Measurements from ENCODE around the gene LATS2. TPM values are rescaled to one million over a fixed set of nuclear protein-coding genes. Genes with fewer than 3 reads are reported as not detected.

The LATS2 gene
- total RNA-seq, 1 experiment from 2014 or later: 7.3 TPM

GRCh38 chr13:21008026-21008425 lies 53.4 kb downstream of the LATS2 start:
- in situ Hi-C loops (cut with HindIII; ENCODE audit: low pct_unique_long_range_greater_than_20kb, low sequenced_read_pairs): no loop called here
- DNase-seq (ENCODE audit: low read depth): no peak

- in situ Hi-C loops (cut with HindIII; ENCODE audit: low pct_unique_long_range_greater_than_20kb, low sequenced_read_pairs): no loop called here
- no peak for DNase-seq (ENCODE audit: low read depth)
Measured at GRCh38 chr13:21006141-21007005, 55.0 kb downstream of the LATS2 start.

- in situ Hi-C loops (cut with HindIII; ENCODE audit: low pct_unique_long_range_greater_than_20kb, low sequenced_read_pairs): no loop called here
Measured at GRCh38 chr13:21005193-21005592, 56.2 kb downstream of the LATS2 start.

GRCh38 chr13:21001471-21001870 lies 59.9 kb downstream of the LATS2 start:
- in situ Hi-C loops (cut with HindIII; ENCODE audit: low pct_unique_long_range_greater_than_20kb, low sequenced_read_pairs): no loop called here
- no peak for DNase-seq (ENCODE audit: low read depth)

More at GRCh38 chr13:21005193-21005592, 56.2 kb downstream of the LATS2 start:
- DNase-seq (ENCODE audit: low read depth): no peak

- in situ Hi-C loops (cut with HindIII; ENCODE audit: low pct_unique_long_range_greater_than_20kb, low sequenced_read_pairs): no loop called here
- no peak for DNase-seq (ENCODE audit: low read depth)
Measured at GRCh38 chr13:21000647-21001046, 60.7 kb downstream of the LATS2 start.

- in situ Hi-C loops (cut with HindIII; ENCODE audit: low pct_unique_long_range_greater_than_20kb, low sequenced_read_pairs): no loop called here
- no peak for DNase-seq (ENCODE audit: low read depth)
Measured at GRCh38 chr13:20998649-20999415, 62.6 kb downstream of the LATS2 start.

GRCh38 chr13:20997301-20998161 lies 63.9 kb downstream of the LATS2 start:
- no peak for DNase-seq (ENCODE audit: low read depth)
- in situ Hi-C loops (cut with HindIII; ENCODE audit: low pct_unique_long_range_greater_than_20kb, low sequenced_read_pairs): no loop called here

GRCh38 chr13:20995245-20995838 lies 66.0 kb downstream of the LATS2 start:
- no peak for DNase-seq (ENCODE audit: low read depth)
- in situ Hi-C loops (cut with HindIII; ENCODE audit: low pct_unique_long_range_greater_than_20kb, low sequenced_read_pairs): no loop called here

GRCh38 chr13:20994441-20994821 lies 67.0 kb downstream of the LATS2 start:
- in situ Hi-C loops (cut with HindIII; ENCODE audit: low pct_unique_long_range_greater_than_20kb, low sequenced_read_pairs): no loop called here
- no peak for DNase-seq (ENCODE audit: low read depth)

- in situ Hi-C loops (cut with HindIII; ENCODE audit: low pct_unique_long_range_greater_than_20kb, low sequenced_read_pairs): no loop called here
- peak; percentile 62 for DNase-seq (ENCODE audit: low read depth)
Measured at GRCh38 chr13:20993661-20994440, 67.5 kb downstream of the LATS2 start.

- in situ Hi-C loops (cut with HindIII; ENCODE audit: low pct_unique_long_range_greater_than_20kb, low sequenced_read_pairs): no loop called here
- no peak for DNase-seq (ENCODE audit: low read depth)
Measured at GRCh38 chr13:20993211-20993610, 68.2 kb downstream of the LATS2 start.

GRCh38 chr13:20991741-20992520 lies 69.5 kb downstream of the LATS2 start:
- no peak for DNase-seq (ENCODE audit: low read depth)
- in situ Hi-C loops (cut with HindIII; ENCODE audit: low pct_unique_long_range_greater_than_20kb, low sequenced_read_pairs): no loop called here

- in situ Hi-C loops (cut with HindIII; ENCODE audit: low pct_unique_long_range_greater_than_20kb, low sequenced_read_pairs): no loop called here
- no peak for DNase-seq (ENCODE audit: low read depth)
Measured at GRCh38 chr13:20990910-20991525, 70.4 kb downstream of the LATS2 start.

GRCh38 chr13:20989656-20990321 lies 71.6 kb downstream of the LATS2 start:
- DNase-seq (ENCODE audit: low read depth): no peak
- in situ Hi-C loops (cut with HindIII; ENCODE audit: low pct_unique_long_range_greater_than_20kb, low sequenced_read_pairs): no loop called here

GRCh38 chr13:20988909-20989655 lies 72.3 kb downstream of the LATS2 start:
- DNase-seq (ENCODE audit: low read depth): no peak
- in situ Hi-C loops (cut with HindIII; ENCODE audit: low pct_unique_long_range_greater_than_20kb, low sequenced_read_pairs): no loop called here
